H1 (cell line): ENCODE results near the gene SMARCB1. TPM values are rescaled to one million over a fixed set of nuclear protein-coding genes. Genes with fewer than 3 reads are reported as not detected.

ENCODE experiments used
- CTCF ChIA-PET: fragments of 300-600 bp; sonication (Branson Sonifier 250); formaldehyde crosslinking; loops from one replicate; lab custom pipeline; 2021; ENCODE audit not compliant: partially characterized antibody; lab: Charles Lee
- POLR2A ChIA-PET: fragments of 300-600 bp; sonication (Branson Sonifier 250); formaldehyde crosslinking; loops from one replicate; lab custom pipeline; 2021; ENCODE audit warnings: inconsistent platforms; ENCODE audit not compliant: partially characterized antibody; lab: Charles Lee
- DNase-seq, 2 experiments: peaks; one replicate each; pipeline versions ENCODE4 v3.0.0 to v3.0.0-alpha.2; 2010 to 2022; ENCODE audit warnings: low spot score in 2 of 2, low read depth in 1 of 2, mixed read lengths in 1 of 2
- FAIRE-seq: peaks from 2 replicates; lab custom pipeline; 2011; peaks lifted over from hg19 to GRCh38; lab: Jason Lieb, UNC
- H2AFZ ChIP-seq: 2 replicates; pipeline ENCODE4 v1.8.1; 2012; ENCODE audit warnings: low read length, inconsistent platforms
- H2AK5ac ChIP-seq: 2 replicates; pipeline ENCODE4 v1.6.1; 2013; ENCODE audit warnings: low read depth, low read length
- H2BK120ac ChIP-seq: replicated peaks from 2 replicates; pipeline ENCODE3; 2013; ENCODE audit warnings: low read depth, low read length, inconsistent platforms
- H2BK12ac ChIP-seq: 2 replicates; pipeline ENCODE4 v1.6.1; 2013; ENCODE audit warnings: low read depth, low read length
- H2BK15ac ChIP-seq: 2 replicates; pipeline ENCODE4 v1.6.1; 2013; ENCODE audit warnings: low read length
- H2BK20ac ChIP-seq: 2 replicates; pipeline ENCODE4 v1.6.1; 2013; ENCODE audit warnings: low read length
- H2BK5ac ChIP-seq: 2 replicates; pipeline ENCODE4 v1.6.1; 2013; ENCODE audit warnings: low read depth, low read length
- H3K14ac ChIP-seq: 2 replicates; pipeline ENCODE4 v1.6.1; 2013; ENCODE audit warnings: inconsistent platforms; ENCODE audit not compliant: insufficient read length
- H3K18ac ChIP-seq: 2 replicates; pipeline ENCODE4 v1.6.1; 2013; ENCODE audit warnings: low read length; ENCODE audit errors: extremely low read depth
- H3K23ac ChIP-seq: 2 replicates; pipeline ENCODE4 v1.6.1; 2013; ENCODE audit warnings: inconsistent platforms; ENCODE audit not compliant: insufficient read length
- H3K23me2 ChIP-seq: 2 replicates; pipeline ENCODE4 v1.6.1; 2013; ENCODE audit warnings: low read depth, low read length
- H3K27ac ChIP-seq: 2 replicates; pipeline ENCODE4 v1.6.1; 2011; ENCODE audit warnings: low read depth, low read length, inconsistent platforms
- H3K27me3 ChIP-seq, 4 experiments: replicated peaks in 1 of 4; 1 replicate in 1 of 4; 2 replicates in 3 of 4; pipeline versions ENCODE4 v1.6.1 to v1.8.1; 2011 to 2013; ENCODE audit warnings: low read length in 3 of 4, mild to moderate bottlenecking in 3 of 4, inconsistent platforms in 2 of 4, mixed read lengths in 2 of 4, moderate library complexity in 1 of 4; ENCODE audit not compliant: control insufficient read depth in 3 of 4, insufficient read depth in 3 of 4; ENCODE audit errors: extremely low read depth in 1 of 4
- H3K36me3 ChIP-seq, 4 experiments: 2 replicates each; pipeline versions ENCODE4 v1.6.1 to v1.8.1; 2011 to 2013; ENCODE audit warnings: mild to moderate bottlenecking in 4 of 4, low read length in 3 of 4, moderate library complexity in 2 of 4, control low read depth in 1 of 4, inconsistent platforms in 1 of 4; ENCODE audit not compliant: insufficient read depth in 4 of 4, control insufficient read depth in 2 of 4
- H3K4ac ChIP-seq: replicated peaks from 2 replicates; pipeline ENCODE3; 2013; ENCODE audit warnings: low read length, low read depth, mixed read lengths, inconsistent platforms; ENCODE audit not compliant: insufficient read length
- H3K4me1 ChIP-seq, 4 experiments: replicated peaks in 1 of 4; 1 replicate in 1 of 4; 2 replicates in 3 of 4; pipeline versions ENCODE4 v1.6.1 to v1.8.1; 2011 to 2013; ENCODE audit warnings: low read length in 3 of 4, inconsistent platforms in 2 of 4, mixed read lengths in 1 of 4; ENCODE audit not compliant: insufficient read depth in 4 of 4, control insufficient read depth in 3 of 4
- H3K4me2 ChIP-seq, 2 experiments: 2 replicates each; pipeline versions ENCODE4 v1.6.1 to v1.8.1; 2011 to 2013; ENCODE audit warnings: low read depth in 2 of 2, low read length in 2 of 2, control low read depth in 1 of 2, inconsistent platforms in 1 of 2, mild to moderate bottlenecking in 1 of 2; ENCODE audit not compliant: insufficient read depth in 1 of 2
- H3K4me3 ChIP-seq, 4 experiments: fragments of 200-600, 300-600 bp in 1 of 4; sonication (generic), shearing (Covaris generic), sonication (Bioruptor Twin) in 1 of 4; 2 replicates each; pipeline versions ENCODE4 v1.5.1 to v1.8.1; 2011 to 2016; ENCODE audit warnings: low read length in 4 of 4, low read depth in 3 of 4, control low read depth in 2 of 4, inconsistent platforms in 2 of 4, mild to moderate bottlenecking in 2 of 4, mixed read lengths in 1 of 4, moderate library complexity in 1 of 4; ENCODE audit not compliant: insufficient read depth in 2 of 4; ENCODE audit errors: extremely low read depth in 1 of 4
- H3K56ac ChIP-seq: replicated peaks from 2 replicates; pipeline ENCODE3; 2013; ENCODE audit warnings: low read depth, mild to moderate bottlenecking, mixed read lengths, low read length, inconsistent platforms; ENCODE audit not compliant: insufficient read length
- H3K79me1 ChIP-seq: 2 replicates; pipeline ENCODE4 v1.6.1; 2013; ENCODE audit warnings: low read depth, low read length, control low read depth
- H3K79me2 ChIP-seq, 2 experiments: 2 replicates each; pipeline versions ENCODE4 v1.6.1 to v1.8.1; 2012 to 2013; ENCODE audit warnings: low read length in 2 of 2, mild to moderate bottlenecking in 2 of 2, inconsistent platforms in 1 of 2; ENCODE audit not compliant: insufficient read depth in 2 of 2, control insufficient read depth in 1 of 2
- H3K9ac ChIP-seq, 4 experiments: replicated peaks in 1 of 4; 1 replicate in 1 of 4; 2 replicates in 3 of 4; pipeline versions ENCODE4 v1.6.1 to v1.8.1; 2011 to 2013; ENCODE audit warnings: low read depth in 3 of 4, low read length in 3 of 4, control low read depth in 2 of 4, mild to moderate bottlenecking in 2 of 4, moderate library complexity in 2 of 4, inconsistent platforms in 1 of 4; ENCODE audit errors: extremely low read depth in 1 of 4
- H3K9me3 ChIP-seq, 2 experiments: 2 replicates each; pipeline versions ENCODE4 v1.6.1 to v1.8.1; 2012 to 2013; ENCODE audit warnings: mild to moderate bottlenecking in 2 of 2, moderate library complexity in 2 of 2, control low read depth in 1 of 2, inconsistent platforms in 1 of 2, low read depth in 1 of 2, low read length in 1 of 2, mixed read lengths in 1 of 2; ENCODE audit not compliant: insufficient read depth in 2 of 2
- H4K20me1 ChIP-seq, 2 experiments: replicated peaks in 1 of 2; 2 replicates each; pipeline versions ENCODE3 to v1.8.1; 2011 to 2013; ENCODE audit warnings: inconsistent platforms in 2 of 2, low read length in 2 of 2, mild to moderate bottlenecking in 1 of 2; ENCODE audit not compliant: insufficient read depth in 2 of 2, control insufficient read depth in 1 of 2
- H4K5ac ChIP-seq: 2 replicates; pipeline ENCODE4 v1.6.1; 2013; ENCODE audit warnings: low read length, low read depth, mixed read lengths, inconsistent platforms; ENCODE audit not compliant: insufficient read length
- H4K8ac ChIP-seq: 2 replicates; pipeline ENCODE4 v1.8.0; 2013; ENCODE audit warnings: mild to moderate bottlenecking, moderate library complexity, low read length, inconsistent platforms; ENCODE audit not compliant: insufficient read depth; ENCODE audit errors: extremely low read depth
- H4K91ac ChIP-seq: replicated peaks from 2 replicates; pipeline ENCODE3; 2013; ENCODE audit warnings: low read length, mixed read lengths, inconsistent platforms; ENCODE audit not compliant: insufficient read length
- ASH2L ChIP-seq: fragments of 200-600, 300-600 bp; sonication (generic); IDR thresholded peaks from one replicate; pipeline ENCODE4 v1.7.1; 2017; ENCODE audit warnings: low read length
- CBX5 ChIP-seq: fragments of 300-800, 300-1000 bp; sonication (generic); IDR thresholded peaks from 2 replicates; pipeline ENCODE4 v1.7.1; 2016; ENCODE audit warnings: antibody characterized with exemption, low read length, low read depth
- CBX8 ChIP-seq: fragments of 300-800, 300-1000 bp; sonication (generic); IDR thresholded peaks from 2 replicates; pipeline ENCODE4 v1.7.1; 2016; ENCODE audit warnings: low read depth, low read length, borderline replicate concordance
- PHF8 ChIP-seq: fragments of 200-600 bp; sonication (generic); conservative IDR thresholded peaks from 2 replicates; pipeline ENCODE4 v1.7.1; 2012; ENCODE audit warnings: low read depth, mild to moderate bottlenecking, inconsistent platforms, low read length, moderate library complexity
- POLR2A ChIP-seq, 2 experiments: IDR thresholded peaks; 1 replicate in 1 of 2; 2 replicates in 1 of 2; pipeline ENCODE4 v1.6.1; 2011; ENCODE audit warnings: low read depth in 2 of 2, low read length in 2 of 2, mild to moderate bottlenecking in 2 of 2; ENCODE audit errors: control extremely low read depth in 1 of 2
- SUZ12 ChIP-seq: fragments of 200-600 bp; sonication (generic); IDR thresholded peaks from 2 replicates; pipeline ENCODE4 v1.6.1; 2012; ENCODE audit warnings: mild to moderate bottlenecking, inconsistent platforms, low read length, moderate library complexity, mixed read lengths
- WGBS, 2 experiments: shearing (Covaris generic) in 1 of 2; methylation state at CpG; one replicate each; pipeline versions ENCODE4 v1.1.6 to v1.1.7; 2013 to 2015; ENCODE audit warnings: low lambda C conversion rate in 2 of 2, mixed read lengths in 2 of 2, inconsistent platforms in 1 of 2, low coverage in 1 of 2, missing lambda C conversion rate in 1 of 2; ENCODE audit not compliant: insufficient replicate concordance in 2 of 2, insufficient coverage in 1 of 2, insufficient read length in 1 of 2; ENCODE audit errors: extremely low coverage in 1 of 2, missing lambda C conversion rate in 1 of 2; 5-methylcytosine and 5-hydroxymethylcytosine counted together
- polyA plus RNA-seq, 7 experiments: library from polyadenylated mRNA; depleted of rRNA in 3 of 7; stranded (reverse) in 5 of 7; unstranded in 2 of 7; fragments of >200 nt in 5 of 7; fragments of 200-250 nt in 2 of 7; gene quantifications; 1 replicate in 5 of 7; 2 replicates in 1 of 7; 4 replicates in 1 of 7; pipeline versions ENCODE4 v1.2.1 to v1.2.3, GENCODE V29; 2011 to 2013; ENCODE audit warnings: missing spikeins in 2 of 7, mixed read lengths in 2 of 7
- total RNA-seq: library from RNA; stranded (reverse); fragmentation: NEBNext Ultra II Directional; extraction: Animal tissue kit (Norgen Biotek cat#: 25700); gene quantifications from 2 replicates; pipeline ENCODE4 v1.2.1, GENCODE V29; 2021

SMARCB1 gene
- total and polyA plus RNA-seq, 2 of the 8 experiments (the other 6 are each of a cell fraction or from before 2014, with no cell fraction given) = 116 to 145 TPM

DNA sequence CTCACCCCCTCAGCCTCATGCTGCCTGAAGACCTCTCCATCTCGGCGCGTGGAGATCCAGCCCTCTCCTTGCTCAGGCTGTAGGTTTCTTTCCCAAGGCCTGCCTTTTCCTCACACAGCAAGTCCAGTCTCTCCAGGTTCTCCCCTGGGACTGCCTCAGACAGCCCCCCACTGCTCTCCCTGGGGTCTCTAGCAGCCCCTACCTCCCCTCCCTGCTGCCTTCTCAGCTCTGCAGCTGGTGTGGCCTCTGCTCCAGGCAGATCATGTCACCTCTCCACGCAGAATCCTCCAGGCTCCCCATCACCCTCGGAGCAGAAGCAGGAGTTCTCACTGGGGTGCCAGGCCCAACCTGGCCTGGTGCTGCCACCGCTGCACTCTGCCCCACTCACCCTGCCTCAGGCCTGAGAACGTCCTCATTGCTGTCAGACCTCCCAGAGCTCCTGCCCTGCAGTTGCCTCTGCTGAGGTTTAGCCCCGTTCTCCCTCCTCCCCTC lies 15.2 kb downstream of the SMARCB1 start:
- CTCF ChIA-PET = interaction anchor here (0.5 to 1.6 kb wide), 4 partner anchors 12 to 511 kb away, joined by 3 to 4 read pairs (median 4); no protein-coding TSS in a partner anchor
- TF ChIP-seq PHF8 (no peak), CBX5 (no peak), ASH2L (no peak), CBX8 (no peak), SUZ12 (no peak), POLR2A (IDR thresholded peaks at IDR 0.05; ENCODE audit: control extremely low read depth in 1 of 2, low read depth in 2 of 2, low read length in 2 of 2) (no peak)

More for the DNA sequence above, 15.2 kb downstream of the SMARCB1 start:
- FAIRE-seq (no peak), DNase-seq (no peak)
- Histone ChIP-seq H3K23me2 (no peaks in the 10 kb centered on the region), H3K14ac (no peak overlapping the region), H3K4me1 (no peaks in the 10 kb centered on the region), H4K91ac (no peak overlapping the region), H3K56ac (no peak overlapping the region), H4K8ac (no peak overlapping the region), H2BK120ac (no peak overlapping the region), H3K4me3 (no peak overlapping the region), H3K4ac (no peak overlapping the region), H2BK12ac (no peak overlapping the region), H3K9ac (no peak overlapping the region), H3K79me1 (no peaks in the 10 kb centered on the region; the same call in 1 of the 2 replicates), H3K4me2 (no peak overlapping the region), H3K36me3 (peaks cover 22 to 65% (median 50%) of the 10 kb centered on the region in 4 experiments; a peak in 6 of 8 replicates), H3K27ac (no peak overlapping the region), H2AK5ac (no peak overlapping the region), H4K5ac (no peak overlapping the region), H2BK5ac (no peak overlapping the region), H3K18ac (no peak overlapping the region), H2BK15ac (no peak overlapping the region), H3K23ac (no peak overlapping the region), H4K20me1 (peaks cover 0 to 19% of the 10 kb centered on the region in 2 experiments), H3K9me3 (no peaks in the 10 kb centered on the region), H3K27me3 (no peaks in the 10 kb centered on the region), H2AFZ (no peak overlapping the region), H3K79me2 (no peaks in the 10 kb centered on the region), H2BK20ac (no peak overlapping the region)
- POLR2A ChIA-PET = interaction anchor here (0.5 to 1.7 kb wide), 4 partner anchors 8 to 13 kb away, joined by 3 to 8 read pairs (median 4); no protein-coding TSS in a partner anchor
- WGBS, 2 experiments = 93% methylated on average over 7 of the region's 8 CpGs; no CpG with 5 or more reads in 1 of the 2 experiments
